Hepatic stellate cell (primary cell): ENCODE results near the gene AP2A1.
"Not testable (repeated sequence)": the region's sequence is repeated elsewhere in the genome, so short reads cannot be mapped to it uniquely, and the experiment has no call there.

Experiments
- DNase-seq: peaks from one replicate; pipeline ENCODE4 v3.0.0; 2011; ENCODE audit warnings: low spot score

The AP2A1 gene

GRCh38 chr19:49766930-49767299, at the start of gene AP2A1:
Gene AP2A1, plus strand, starts transcription at chr19:49767001. Its CDS starts 133 bp downstream, at chr19:49767134.
- no peak for DNase-seq

- peak; percentile 29 for DNase-seq
Measured at GRCh38 chr19:49718511-49718910, 48.3 kb upstream of the AP2A1 start.

GRCh38 chr19:49718991-49719390, 47.8 kb upstream of the AP2A1 start:
- DNase-seq: no peak

DNA sequence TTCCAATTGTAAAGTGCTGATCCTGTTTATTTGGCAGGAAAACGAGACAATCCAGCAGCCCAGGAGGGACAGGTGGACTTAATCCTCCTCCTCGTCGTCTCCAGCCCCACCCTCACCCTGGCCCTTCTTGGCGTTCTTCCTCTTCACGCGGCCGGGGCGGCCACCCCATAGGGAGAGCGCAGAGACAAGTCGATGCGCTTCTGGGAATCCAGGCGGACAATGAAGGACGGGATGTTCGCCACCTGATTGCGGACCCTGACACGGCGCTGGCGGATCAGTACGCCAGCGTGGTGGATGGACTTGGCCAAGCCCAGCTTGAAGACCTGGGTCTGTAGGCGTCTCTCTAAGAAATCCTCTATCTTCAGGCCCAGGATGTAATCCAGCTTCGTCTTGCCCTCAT, 47.4 kb upstream of the AP2A1 start:
- DNase-seq: not testable (repeated sequence)

- peak; percentile 30 for DNase-seq
Measured at GRCh38 chr19:49727217-49728030, 39.4 kb upstream of the AP2A1 start.

DNA sequence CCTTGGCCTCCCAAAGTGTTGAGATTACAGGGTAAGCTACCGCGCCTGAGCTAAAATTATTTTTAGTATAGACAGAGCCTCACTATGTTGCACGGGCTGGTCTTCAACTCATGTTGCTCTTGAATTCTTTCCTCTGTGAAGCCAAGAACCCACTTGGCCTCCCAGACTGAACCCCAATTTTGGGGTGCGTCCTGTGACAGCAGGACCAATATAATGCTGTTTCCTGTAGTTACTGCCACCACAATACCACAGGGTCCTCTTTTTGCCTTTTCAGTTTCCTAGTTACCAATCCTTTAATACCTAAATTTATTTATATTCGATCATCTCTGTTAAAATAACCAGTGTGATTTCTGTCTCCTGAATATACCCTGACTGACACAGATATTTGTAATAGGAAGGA, 36.6 kb upstream of the AP2A1 start:
- no peak for DNase-seq

DNA sequence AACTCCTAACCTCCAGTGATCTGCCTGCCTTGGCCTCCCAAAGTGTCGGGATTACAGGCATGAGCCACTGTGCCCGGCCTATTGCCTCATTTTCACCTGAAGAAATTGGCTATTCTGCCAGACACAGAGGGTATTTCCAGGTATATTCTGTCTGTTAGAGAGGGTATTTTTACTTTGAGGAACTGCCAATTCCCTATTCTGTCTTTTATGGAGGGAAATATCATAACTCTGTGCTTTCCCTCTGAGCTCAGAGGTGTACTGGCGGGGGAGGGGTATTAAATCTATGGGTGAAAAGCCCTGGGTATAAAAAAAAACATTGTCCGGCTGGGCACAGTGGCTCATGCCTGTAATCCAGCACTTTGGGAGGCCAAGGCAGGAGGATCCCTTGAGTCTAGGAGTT, 28.5 kb upstream of the AP2A1 start:
- no peak for DNase-seq

DNA sequence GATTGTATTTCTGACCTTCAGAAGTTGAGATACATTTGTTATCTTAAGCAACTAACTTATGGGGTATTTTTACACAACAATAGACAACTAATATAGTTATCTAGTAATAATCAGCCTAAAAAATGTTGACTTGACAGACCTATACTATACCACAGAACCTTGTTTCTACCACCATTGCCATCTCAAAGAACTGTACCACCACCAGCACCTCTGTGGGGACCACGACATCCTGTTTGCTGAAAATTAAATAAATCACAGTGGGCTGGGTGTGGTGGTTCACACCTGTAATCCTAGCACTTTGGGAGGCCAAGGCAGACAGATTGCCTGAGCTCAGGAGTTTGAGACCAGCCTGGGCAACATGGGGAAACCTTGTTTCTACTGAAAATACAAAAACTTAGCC, 27.7 kb upstream of the AP2A1 start:
- DNase-seq: no peak

- DNase-seq: no peak
Measured at GRCh38 chr19:49739933-49740332, 26.9 kb upstream of the AP2A1 start.

DNA sequence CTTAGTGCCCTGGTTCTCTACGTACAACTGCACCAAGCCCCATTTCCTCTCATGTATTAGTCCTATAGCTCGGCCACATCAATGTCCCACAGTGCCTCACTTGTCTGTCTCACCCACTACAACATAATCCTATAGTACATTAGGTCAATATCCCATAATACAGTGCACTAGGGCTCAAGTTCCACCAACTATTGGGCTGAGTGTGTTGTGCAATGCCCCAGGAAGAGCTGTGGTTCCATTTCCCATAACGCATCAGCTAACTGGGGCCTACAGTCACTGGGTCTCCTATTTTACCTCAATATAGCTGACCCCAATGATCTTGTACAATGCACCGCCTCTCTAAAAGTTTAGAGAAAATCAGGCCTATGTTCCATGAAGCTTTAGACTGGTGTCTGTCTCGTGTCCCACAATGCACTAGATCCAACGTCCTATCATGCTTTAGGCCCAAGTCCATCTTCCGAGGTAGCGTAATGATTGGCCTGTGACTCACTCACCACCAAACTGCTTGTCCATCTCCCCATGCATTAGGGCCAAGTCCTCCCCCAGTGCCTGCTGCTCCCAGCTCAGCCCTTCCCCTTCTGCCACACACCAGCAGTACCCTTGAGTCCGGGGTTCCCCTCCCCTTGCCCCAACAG, 25.5 kb upstream of the AP2A1 start:
- DNase-seq: no peak

- DNase-seq: no peak
Measured at GRCh38 chr19:49744946-49745381, 21.8 kb upstream of the AP2A1 start.

GRCh38 chr19:49746206-49746958, 20.4 kb upstream of the AP2A1 start:
- DNase-seq: peak; percentile 42

DNA sequence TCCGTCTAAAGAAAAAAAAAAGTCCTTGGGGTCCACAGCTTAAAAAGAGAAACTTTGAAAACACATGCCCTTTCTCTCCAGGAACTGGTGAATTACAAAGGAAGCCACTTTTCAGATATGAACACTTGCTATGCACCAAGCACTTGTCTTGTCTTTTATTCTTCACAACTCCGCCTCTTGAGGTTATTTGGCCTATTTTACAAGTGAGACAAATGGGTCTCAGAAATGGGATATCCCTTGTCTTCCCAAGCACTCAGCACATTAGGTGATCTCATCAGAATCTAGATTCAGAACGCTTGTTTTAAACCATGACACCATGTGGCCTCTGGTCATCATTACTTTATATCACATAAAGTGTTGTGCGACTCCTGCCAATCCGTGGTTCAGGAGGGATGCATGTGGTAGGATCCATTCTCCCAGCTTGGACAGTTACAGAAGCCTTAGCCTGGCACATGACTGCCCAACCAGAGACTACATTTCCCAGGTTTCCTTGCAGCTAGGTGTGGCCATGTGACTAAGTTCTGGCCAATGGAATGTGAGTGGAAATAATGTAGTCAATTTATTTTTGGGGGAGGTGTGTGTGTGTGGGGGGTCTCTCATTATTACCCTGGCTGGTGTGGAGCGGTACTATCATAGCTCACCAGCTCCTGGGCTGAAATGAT, 17.6 kb upstream of the AP2A1 start:
- DNase-seq: peak; percentile 60

- DNase-seq: peak; percentile 30
Measured at GRCh38 chr19:49749771-49750170, 17.0 kb upstream of the AP2A1 start.

DNA sequence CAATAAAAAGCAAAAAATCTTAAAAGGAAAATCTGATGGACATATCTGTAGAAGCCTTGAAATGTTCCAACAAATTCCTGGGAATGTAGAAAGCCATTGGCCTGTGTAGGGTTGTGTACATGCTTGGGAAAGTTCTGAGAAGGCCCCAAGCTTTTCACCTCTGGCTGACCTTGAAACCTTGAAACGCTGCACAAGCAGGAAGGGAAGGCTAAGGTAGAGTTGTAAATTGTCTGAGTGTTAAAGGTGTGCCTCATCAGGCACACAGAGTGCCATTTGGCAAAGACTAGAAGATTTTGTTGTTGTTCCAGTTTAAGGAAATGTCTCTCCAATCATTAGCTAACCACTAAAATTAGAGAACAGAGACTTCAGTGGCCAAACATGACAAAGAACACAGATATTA, 14.1 kb upstream of the AP2A1 start:
- DNase-seq: no peak

GRCh38 chr19:49755956-49756355, 10.8 kb upstream of the AP2A1 start:
- no peak for DNase-seq

GRCh38 chr19:49758292-49758691, 8.5 kb upstream of the AP2A1 start:
- DNase-seq: peak; percentile 85

GRCh38 chr19:49761249-49761624, 5.6 kb upstream of the AP2A1 start:
- DNase-seq: no peak

GRCh38 chr19:49761625-49762311, 5.0 kb upstream of the AP2A1 start:
- no peak for DNase-seq

- DNase-seq: no peak
Measured at GRCh38 chr19:49763230-49763629, 3.6 kb upstream of the AP2A1 start, which contains the start of gene TSKS. Gene TSKS, minus strand, starts transcription at chr19:49763306. Its CDS starts 59 bp downstream, at chr19:49763247.

GRCh38 chr19:49764341-49764740, 2.5 kb upstream of the AP2A1 start:
- DNase-seq: no peak
